ENCODE measurements around the gene NAPA. TPM values are rescaled to one million over a fixed set of nuclear protein-coding genes. Genes with fewer than 3 reads are reported as not detected.

Gene NAPA
- total and polyA plus RNA-seq, 3 donors from 2014 or later = 194 to 257 (median 227) TPM

- DNase-seq = no peak
- Histone ChIP-seq H3K36me3 (ENCODE audit: low read depth, missing control alignments) (no peaks in the 10 kb centered on the region), H3K4me3 (peak overlapping the region in 1 of 2 donors; percentile 24), H3K9me3 (no peaks in the 10 kb centered on the region), H3K4me1 (peaks cover 6% of the 10 kb centered on the region), H3K27me3 (no peaks in the 10 kb centered on the region), H3K27ac (no peak overlapping the region)
- intact Hi-C loops (cut with DNase I; ENCODE audit: low total_unique reads) = no loop called here
- WGBS, 2 donors = 21 to 36% methylated on average over 10 to 36 of the region's 39 CpGs
- TF ChIP-seq POLR2A (IDR thresholded peaks at IDR 0.05) = no peak
- TF ChIP-seq, protein P1, sequence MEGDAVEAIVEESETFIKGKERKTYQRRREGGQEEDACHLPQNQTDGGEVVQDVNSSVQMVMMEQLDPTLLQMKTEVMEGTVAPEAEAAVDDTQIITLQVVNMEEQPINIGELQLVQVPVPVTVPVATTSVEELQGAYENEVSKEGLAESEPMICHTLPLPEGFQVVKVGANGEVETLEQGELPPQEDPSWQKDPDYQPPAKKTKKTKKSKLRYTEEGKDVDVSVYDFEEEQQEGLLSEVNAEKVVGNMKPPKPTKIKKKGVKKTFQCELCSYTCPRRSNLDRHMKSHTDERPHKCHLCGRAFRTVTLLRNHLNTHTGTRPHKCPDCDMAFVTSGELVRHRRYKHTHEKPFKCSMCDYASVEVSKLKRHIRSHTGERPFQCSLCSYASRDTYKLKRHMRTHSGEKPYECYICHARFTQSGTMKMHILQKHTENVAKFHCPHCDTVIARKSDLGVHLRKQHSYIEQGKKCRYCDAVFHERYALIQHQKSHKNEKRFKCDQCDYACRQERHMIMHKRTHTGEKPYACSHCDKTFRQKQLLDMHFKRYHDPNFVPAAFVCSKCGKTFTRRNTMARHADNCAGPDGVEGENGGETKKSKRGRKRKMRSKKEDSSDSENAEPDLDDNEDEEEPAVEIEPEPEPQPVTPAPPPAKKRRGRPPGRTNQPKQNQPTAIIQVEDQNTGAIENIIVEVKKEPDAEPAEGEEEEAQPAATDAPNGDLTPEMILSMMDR (IDR thresholded peaks at IDR 0.05) = no peak
Observed at GRCh38 chr19:47479701-47480503, 35.0 kb downstream of the NAPA start.

- no peaks in the 10 kb centered on the region for H3K27me3 ChIP-seq
- 89 to 91% methylated on average over 11 to 17 of the region's 17 CpGs for WGBS, 2 donors
- no peak overlapping the region for H3K27ac ChIP-seq
- H3K4me1 ChIP-seq = peaks cover 7% of the 10 kb centered on the region
- intact Hi-C loops (cut with DNase I; ENCODE audit: low total_unique reads) = no loop called here
- no peak for DNase-seq
- TF ChIP-seq, protein P1 (IDR thresholded peaks at IDR 0.05) = no peak
- no peak for TF ChIP-seq POLR2A (IDR thresholded peaks at IDR 0.05)
- no peak overlapping the region for H3K4me3 ChIP-seq
- no peaks in the 10 kb centered on the region for H3K36me3 ChIP-seq (ENCODE audit: low read depth, missing control alignments)
- no peaks in the 10 kb centered on the region for H3K9me3 ChIP-seq
Observed at GRCh38 chr19:47476438-47476972, 38.4 kb downstream of the NAPA start.

DNA sequence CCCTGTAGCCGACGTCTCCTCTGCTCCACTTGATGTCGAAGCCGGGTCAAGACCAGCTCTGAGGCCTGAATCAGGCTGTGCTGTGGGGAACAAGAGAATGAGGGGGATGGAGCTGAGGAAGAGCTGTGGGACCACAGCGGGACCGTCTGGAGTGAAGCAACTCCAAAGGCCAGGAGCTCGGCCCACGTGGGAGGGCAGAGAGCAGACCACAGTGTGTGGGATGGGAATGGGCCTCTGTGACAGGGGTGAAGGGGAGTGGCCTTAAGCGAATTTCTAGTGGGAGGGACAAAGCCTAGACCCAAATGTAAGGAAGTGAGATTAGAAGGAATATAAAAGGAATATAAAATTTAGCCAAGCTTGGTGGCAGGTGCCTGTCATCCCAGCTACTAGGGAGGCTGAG is 39.4 kb downstream of the NAPA start:
- intact Hi-C loops (cut with DNase I; ENCODE audit: low total_unique reads) = no loop called here
- peaks cover 13% of the 10 kb centered on the region for H3K4me1 ChIP-seq
- H3K9me3 ChIP-seq = no peaks in the 10 kb centered on the region
- DNase-seq = no peak
- TF ChIP-seq, protein P1 (IDR thresholded peaks at IDR 0.05) = no peak
- no peak for TF ChIP-seq POLR2A (IDR thresholded peaks at IDR 0.05)
- H3K27ac ChIP-seq = no peak overlapping the region
- WGBS, 2 donors = 82 to 84% methylated on average over 9 of the region's 9 CpGs
- H3K27me3 ChIP-seq = no peaks in the 10 kb centered on the region
- H3K4me3 ChIP-seq = no peak overlapping the region
- no peaks in the 10 kb centered on the region for H3K36me3 ChIP-seq (ENCODE audit: low read depth, missing control alignments)

DNA sequence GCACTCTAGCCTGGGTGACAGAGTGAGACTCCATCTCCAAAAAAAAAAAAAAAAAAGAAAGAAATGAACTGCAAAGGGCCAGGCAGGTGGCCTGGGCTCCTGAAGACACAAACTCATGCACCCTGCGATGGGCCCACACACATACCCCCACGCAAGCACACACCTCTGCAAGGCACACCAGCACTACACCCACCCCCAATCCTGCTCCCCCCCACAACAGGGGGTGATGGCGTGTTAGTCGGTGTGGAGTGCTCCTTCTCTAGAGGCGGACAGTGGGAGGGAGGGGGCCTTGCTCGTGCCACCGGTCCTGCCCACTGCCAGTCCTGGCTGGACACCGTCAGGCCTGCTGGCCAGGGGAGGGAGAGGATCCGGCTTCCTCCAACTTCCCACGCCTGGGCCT is 41.5 kb downstream of the NAPA start:
- intact Hi-C loops (cut with DNase I; ENCODE audit: low total_unique reads) = no loop called here
- no peak overlapping the region for H3K27ac ChIP-seq

More for the DNA sequence above, 41.5 kb downstream of the NAPA start:
- Histone ChIP-seq H3K4me3 (no peak overlapping the region), H3K27me3 (no peaks in the 10 kb centered on the region), H3K36me3 (ENCODE audit: low read depth, missing control alignments) (no peaks in the 10 kb centered on the region), H3K4me1 (peaks cover 13% of the 10 kb centered on the region), H3K9me3 (no peaks in the 10 kb centered on the region)
- TF ChIP-seq, protein P1 (IDR thresholded peaks at IDR 0.05) = no peak
- TF ChIP-seq POLR2A (IDR thresholded peaks at IDR 0.05) = no peak
- no peak for DNase-seq
- 84 to 87% methylated on average over 10 of the region's 10 CpGs for WGBS, 2 donors

All from testis (tissue), 3 donors.